ENCODE data around the gene AGMO. TPM values are rescaled to one million over a fixed set of nuclear protein-coding genes. Genes with fewer than 3 reads are reported as not detected.

The AGMO gene
- total RNA-seq, 1 experiment from 2014 or later: 0.11 TPM

DNA sequence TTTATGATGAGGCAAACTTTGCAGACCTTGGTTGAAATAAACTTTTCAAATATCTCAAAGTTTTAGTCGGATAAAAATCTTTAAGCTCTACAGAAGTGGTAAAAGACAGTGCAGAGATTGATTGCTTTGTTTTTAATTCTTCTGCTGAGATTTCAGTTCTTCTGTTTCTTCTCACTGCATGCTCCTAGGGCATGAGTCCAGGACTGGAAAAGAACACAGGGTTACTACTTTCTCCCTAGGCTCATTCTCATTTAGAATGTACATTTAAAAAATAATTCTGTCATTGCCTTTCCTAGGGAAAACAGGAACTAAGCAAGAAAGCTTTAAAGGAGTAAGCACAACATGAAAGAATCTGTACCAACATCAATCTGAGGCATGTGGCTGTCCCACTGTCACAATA, 402.6 kb downstream of the AGMO start:
- H3K4me1 ChIP-seq (ENCODE audit: insufficient read depth, low read length): no peaks in the 10 kb centered on the region
- TF ChIP-seq EZH2 (IDR thresholded peaks at IDR 0.05; ENCODE audit: low read length, unreplicated experiment) (no peak), EZH2phosphoT487 (IDR thresholded peaks at IDR 0.05; ENCODE audit: borderline replicate concordance, low read length) (no peak)
- TF ChIP-seq, protein P1, sequence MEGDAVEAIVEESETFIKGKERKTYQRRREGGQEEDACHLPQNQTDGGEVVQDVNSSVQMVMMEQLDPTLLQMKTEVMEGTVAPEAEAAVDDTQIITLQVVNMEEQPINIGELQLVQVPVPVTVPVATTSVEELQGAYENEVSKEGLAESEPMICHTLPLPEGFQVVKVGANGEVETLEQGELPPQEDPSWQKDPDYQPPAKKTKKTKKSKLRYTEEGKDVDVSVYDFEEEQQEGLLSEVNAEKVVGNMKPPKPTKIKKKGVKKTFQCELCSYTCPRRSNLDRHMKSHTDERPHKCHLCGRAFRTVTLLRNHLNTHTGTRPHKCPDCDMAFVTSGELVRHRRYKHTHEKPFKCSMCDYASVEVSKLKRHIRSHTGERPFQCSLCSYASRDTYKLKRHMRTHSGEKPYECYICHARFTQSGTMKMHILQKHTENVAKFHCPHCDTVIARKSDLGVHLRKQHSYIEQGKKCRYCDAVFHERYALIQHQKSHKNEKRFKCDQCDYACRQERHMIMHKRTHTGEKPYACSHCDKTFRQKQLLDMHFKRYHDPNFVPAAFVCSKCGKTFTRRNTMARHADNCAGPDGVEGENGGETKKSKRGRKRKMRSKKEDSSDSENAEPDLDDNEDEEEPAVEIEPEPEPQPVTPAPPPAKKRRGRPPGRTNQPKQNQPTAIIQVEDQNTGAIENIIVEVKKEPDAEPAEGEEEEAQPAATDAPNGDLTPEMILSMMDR (conservative IDR thresholded peaks at IDR 0.05; ENCODE audit: low read depth, low read length): no peak
- intact Hi-C loops (cut with micrococcal nuclease): no loop called here
- no peaks in the 10 kb centered on the region for H3K9me3 ChIP-seq (ENCODE audit: low read length)
- no peak overlapping the region for H3K4me2 ChIP-seq (ENCODE audit: low read length)
- H3K36me3 ChIP-seq (ENCODE audit: low read depth, low read length): no peaks in the 10 kb centered on the region
- H3K9me2 ChIP-seq (replicated peaks; ENCODE audit: low read length): no peaks in the 10 kb centered on the region
- no TSS peak for BruUV-seq (replicated peaks)
- H4K20me1 ChIP-seq (ENCODE audit: low read length): no peaks in the 10 kb centered on the region
- CTCF ChIA-PET: no interaction called here
- no peak overlapping the region for H2AFZ ChIP-seq (ENCODE audit: low read length)
- no peaks in the 10 kb centered on the region for H3K79me2 ChIP-seq (ENCODE audit: low read length)
- H3K27me3 ChIP-seq (ENCODE audit: low read length): no peaks in the 10 kb centered on the region
- H3K9ac ChIP-seq (ENCODE audit: low read length): no peak overlapping the region
- H3F3A ChIP-seq (ENCODE audit: low read length, unreplicated experiment): no peaks in the 10 kb centered on the region
- no peak overlapping the region for H3K4me3 ChIP-seq (ENCODE audit: low read length)
- ATAC-seq (no peak), DNase-seq (no peak)
- H3K27ac ChIP-seq (ENCODE audit: low read length): no peak overlapping the region
- POLR2A ChIA-PET (ENCODE audit: unreplicated experiment): no interaction called here

DNA sequence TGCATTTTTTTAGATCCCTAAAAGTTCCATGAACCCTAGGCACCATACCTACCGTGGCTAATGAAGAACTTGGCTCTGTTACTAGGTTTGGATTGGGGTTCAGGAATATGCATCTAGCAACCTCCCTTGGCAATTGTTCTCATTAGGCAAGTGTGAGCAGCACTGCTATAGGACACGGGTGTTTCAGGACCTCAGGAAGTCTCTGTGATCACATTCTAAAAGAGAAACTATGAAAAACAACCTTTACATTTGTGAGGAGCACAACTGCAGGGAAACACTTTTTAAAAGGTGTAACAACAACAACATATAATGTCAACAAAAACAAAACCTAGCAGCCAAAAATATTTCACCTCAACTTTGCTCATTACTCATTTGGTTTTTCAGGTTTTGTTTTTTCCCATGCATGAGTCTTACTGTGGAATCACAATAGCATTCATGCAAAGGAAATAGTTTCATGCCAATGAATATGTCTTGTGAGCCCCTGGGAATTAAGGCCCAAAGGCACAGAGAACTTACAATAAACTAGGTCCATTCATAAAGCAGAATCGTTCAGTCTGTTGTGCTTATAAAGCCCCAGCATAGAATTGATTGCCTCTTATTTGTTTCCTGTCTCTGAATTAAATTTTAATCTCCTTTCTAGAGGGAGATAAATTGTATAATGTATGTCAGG, 403.5 kb downstream of the AGMO start:
- POLR2A ChIA-PET (ENCODE audit: unreplicated experiment): no interaction called here
- CTCF ChIA-PET: no interaction called here
- Histone ChIP-seq H3F3A (ENCODE audit: low read length, unreplicated experiment) (no peaks in the 10 kb centered on the region), H3K9me3 (ENCODE audit: low read length) (no peaks in the 10 kb centered on the region), H3K4me2 (ENCODE audit: low read length) (no peak overlapping the region), H3K4me3 (ENCODE audit: low read length) (no peak overlapping the region), H3K4me1 (ENCODE audit: insufficient read depth, low read length) (no peaks in the 10 kb centered on the region), H3K9ac (ENCODE audit: low read length) (no peak overlapping the region), H2AFZ (ENCODE audit: low read length) (no peak overlapping the region), H3K36me3 (ENCODE audit: low read depth, low read length) (no peaks in the 10 kb centered on the region), H4K20me1 (ENCODE audit: low read length) (no peaks in the 10 kb centered on the region), H3K9me2 (replicated peaks; ENCODE audit: low read length) (no peaks in the 10 kb centered on the region), H3K79me2 (ENCODE audit: low read length) (no peaks in the 10 kb centered on the region), H3K27ac (ENCODE audit: low read length) (no peak overlapping the region), H3K27me3 (ENCODE audit: low read length) (no peaks in the 10 kb centered on the region)
- ATAC-seq (no peak), DNase-seq (no peak)
- no peak for TF ChIP-seq EZH2 (IDR thresholded peaks at IDR 0.05; ENCODE audit: low read length, unreplicated experiment)
- TF ChIP-seq, protein P1 (conservative IDR thresholded peaks at IDR 0.05; ENCODE audit: low read depth, low read length): no peak
- TF ChIP-seq EZH2phosphoT487 (IDR thresholded peaks at IDR 0.05; ENCODE audit: borderline replicate concordance, low read length): no peak
- no TSS peak for BruUV-seq (replicated peaks)
- intact Hi-C loops (cut with micrococcal nuclease): no loop called here

Other genes starting within 250 kb of the AGMO start
- gene MEOX2, start 124.7 kb upstream of the AGMO start, total RNA-seq (2014; rRNA removed): not detected in 2 replicates

All from PC-3 (cell line).